ENCODE measurements around the gene CACNA1D.

DNA sequence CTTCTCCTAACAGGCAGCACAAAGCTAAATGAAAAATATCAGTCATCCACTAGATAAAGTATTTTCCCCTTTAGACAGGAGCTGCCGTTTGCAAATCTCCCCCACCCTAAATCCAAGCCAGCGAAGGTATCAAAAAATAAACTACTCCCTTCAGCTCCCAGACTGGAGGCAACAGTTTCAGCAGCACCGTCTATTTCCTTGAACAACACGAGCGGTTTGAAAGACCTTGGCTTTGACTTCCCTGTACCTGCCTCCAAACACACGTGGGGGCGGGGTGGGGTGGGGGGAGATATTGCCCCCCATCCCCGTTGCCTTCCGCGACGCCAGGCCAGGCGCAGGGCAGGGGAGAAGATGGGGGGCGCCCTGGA lies 832 bp upstream of the CACNA1D start:
- TF ChIP-seq, protein P1, sequence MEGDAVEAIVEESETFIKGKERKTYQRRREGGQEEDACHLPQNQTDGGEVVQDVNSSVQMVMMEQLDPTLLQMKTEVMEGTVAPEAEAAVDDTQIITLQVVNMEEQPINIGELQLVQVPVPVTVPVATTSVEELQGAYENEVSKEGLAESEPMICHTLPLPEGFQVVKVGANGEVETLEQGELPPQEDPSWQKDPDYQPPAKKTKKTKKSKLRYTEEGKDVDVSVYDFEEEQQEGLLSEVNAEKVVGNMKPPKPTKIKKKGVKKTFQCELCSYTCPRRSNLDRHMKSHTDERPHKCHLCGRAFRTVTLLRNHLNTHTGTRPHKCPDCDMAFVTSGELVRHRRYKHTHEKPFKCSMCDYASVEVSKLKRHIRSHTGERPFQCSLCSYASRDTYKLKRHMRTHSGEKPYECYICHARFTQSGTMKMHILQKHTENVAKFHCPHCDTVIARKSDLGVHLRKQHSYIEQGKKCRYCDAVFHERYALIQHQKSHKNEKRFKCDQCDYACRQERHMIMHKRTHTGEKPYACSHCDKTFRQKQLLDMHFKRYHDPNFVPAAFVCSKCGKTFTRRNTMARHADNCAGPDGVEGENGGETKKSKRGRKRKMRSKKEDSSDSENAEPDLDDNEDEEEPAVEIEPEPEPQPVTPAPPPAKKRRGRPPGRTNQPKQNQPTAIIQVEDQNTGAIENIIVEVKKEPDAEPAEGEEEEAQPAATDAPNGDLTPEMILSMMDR (IDR thresholded peaks at IDR 0.05): no peak
- TF ChIP-seq POLR2A (IDR thresholded peaks at IDR 0.05) (no peak), POLR2AphosphoS5 (IDR thresholded peaks at IDR 0.05) (no peak)
